Measurements from ENCODE around the gene PODN.

The PODN gene

GRCh38 chr1:53122201-53122885 lies 60.3 kb downstream of the PODN start:
- ATAC-seq, result no peak
- peaks cover 16% of the 10 kb centered on the region for H3K27me3 Mint-ChIP-seq
- DNase-seq, result no peak
- no peaks in the 10 kb centered on the region for H3K9me3 Mint-ChIP-seq
- H3K4me1 Mint-ChIP-seq, result peaks cover 11% of the 10 kb centered on the region
- no peak overlapping the region for H3K4me3 Mint-ChIP-seq
- no peak overlapping the region for H3K27ac Mint-ChIP-seq

- no peak for ATAC-seq
- H3K27me3 Mint-ChIP-seq, result peaks cover 16% of the 10 kb centered on the region
- no peak for DNase-seq
- H3K4me1 Mint-ChIP-seq, result peaks cover 11% of the 10 kb centered on the region
- no peak overlapping the region for H3K27ac Mint-ChIP-seq
- no peaks in the 10 kb centered on the region for H3K9me3 Mint-ChIP-seq
- no peak overlapping the region for H3K4me3 Mint-ChIP-seq
Observed at GRCh38 chr1:53122961-53123413, 61.0 kb downstream of the PODN start.

GRCh38 chr1:53123453-53124140 lies 61.6 kb downstream of the PODN start:
- Mint-ChIP-seq H3K27ac (no peak overlapping the region), H3K4me1 (peaks cover 11% of the 10 kb centered on the region), H3K4me3 (no peak overlapping the region), H3K27me3 (peaks cover 16% of the 10 kb centered on the region), H3K9me3 (no peaks in the 10 kb centered on the region)
- DNase-seq (no peak), ATAC-seq (no peak)

GRCh38 chr1:53125122-53125521 lies 63.1 kb downstream of the PODN start:
- DNase-seq, result no peak
- Mint-ChIP-seq H3K27me3 (peaks cover 16% of the 10 kb centered on the region), H3K4me3 (no peak overlapping the region), H3K4me1 (peaks cover 11% of the 10 kb centered on the region), H3K27ac (peak overlapping the region in 1 of 2 donors; percentile 74), H3K9me3 (no peaks in the 10 kb centered on the region)
- ATAC-seq, result no peak

- H3K4me3 Mint-ChIP-seq, result no peak overlapping the region
- H3K27ac Mint-ChIP-seq, result no peak overlapping the region
- ATAC-seq, result no peak
- H3K4me1 Mint-ChIP-seq, result peaks cover 11% of the 10 kb centered on the region
- H3K9me3 Mint-ChIP-seq, result no peaks in the 10 kb centered on the region
- peaks cover 10% of the 10 kb centered on the region for H3K27me3 Mint-ChIP-seq
- no peak for DNase-seq
Observed at GRCh38 chr1:53125623-53126360, 63.8 kb downstream of the PODN start.

- ATAC-seq (no peak), DNase-seq (no peak)
- no peaks in the 10 kb centered on the region for H3K9me3 Mint-ChIP-seq
- peaks cover 6% of the 10 kb centered on the region for H3K4me1 Mint-ChIP-seq
- H3K27me3 Mint-ChIP-seq, result peaks cover 3% of the 10 kb centered on the region
- no peak overlapping the region for H3K4me3 Mint-ChIP-seq
- H3K27ac Mint-ChIP-seq, result no peak overlapping the region
Observed at GRCh38 chr1:53126495-53126894, 64.5 kb downstream of the PODN start.

GRCh38 chr1:53127546-53127945 lies 65.5 kb downstream of the PODN start:
- peak; percentile 71 for ATAC-seq

GRCh38 chr1:53128401-53128800 lies 66.4 kb downstream of the PODN start:
- H3K27ac Mint-ChIP-seq, result no peak overlapping the region
- DNase-seq (no peak), ATAC-seq (no peak)
- H3K4me1 Mint-ChIP-seq, result no peaks in the 10 kb centered on the region
- no peaks in the 10 kb centered on the region for H3K9me3 Mint-ChIP-seq
- no peak overlapping the region for H3K4me3 Mint-ChIP-seq
- no peaks in the 10 kb centered on the region for H3K27me3 Mint-ChIP-seq

More at GRCh38 chr1:53127546-53127945, 65.5 kb downstream of the PODN start:
- DNase-seq, result no peak
- Mint-ChIP-seq H3K4me1 (no peaks in the 10 kb centered on the region), H3K9me3 (no peaks in the 10 kb centered on the region), H3K4me3 (no peak overlapping the region), H3K27me3 (no peaks in the 10 kb centered on the region), H3K27ac (no peak overlapping the region)

GRCh38 chr1:53129891-53130597 lies 68.0 kb downstream of the PODN start:
- no peak for ATAC-seq
- DNase-seq, result no peak

GRCh38 chr1:53130598-53130877 lies 68.5 kb downstream of the PODN start:
- H3K9me3 Mint-ChIP-seq, result no peaks in the 10 kb centered on the region
- H3K27me3 Mint-ChIP-seq, result no peaks in the 10 kb centered on the region
- H3K4me3 Mint-ChIP-seq, result no peak overlapping the region
- DNase-seq, result no peak
- no peak overlapping the region for H3K27ac Mint-ChIP-seq
- no peaks in the 10 kb centered on the region for H3K4me1 Mint-ChIP-seq
- ATAC-seq, result no peak

More at GRCh38 chr1:53129891-53130597, 68.0 kb downstream of the PODN start:
- H3K9me3 Mint-ChIP-seq, result no peaks in the 10 kb centered on the region
- H3K4me1 Mint-ChIP-seq, result no peaks in the 10 kb centered on the region
- H3K27me3 Mint-ChIP-seq, result no peaks in the 10 kb centered on the region
- no peak overlapping the region for H3K27ac Mint-ChIP-seq
- H3K4me3 Mint-ChIP-seq, result no peak overlapping the region

GRCh38 chr1:53130878-53131589 lies 69.0 kb downstream of the PODN start:
- Mint-ChIP-seq H3K4me1 (no peaks in the 10 kb centered on the region), H3K27ac (no peak overlapping the region), H3K4me3 (no peak overlapping the region), H3K9me3 (no peaks in the 10 kb centered on the region), H3K27me3 (no peaks in the 10 kb centered on the region)
- DNase-seq (no peak), ATAC-seq (no peak)

GRCh38 chr1:53131590-53131938 lies 69.6 kb downstream of the PODN start:
- H3K4me3 Mint-ChIP-seq, result no peak overlapping the region
- no peaks in the 10 kb centered on the region for H3K27me3 Mint-ChIP-seq
- no peaks in the 10 kb centered on the region for H3K9me3 Mint-ChIP-seq
- ATAC-seq (no peak), DNase-seq (no peak)
- no peak overlapping the region for H3K27ac Mint-ChIP-seq
- H3K4me1 Mint-ChIP-seq, result no peaks in the 10 kb centered on the region

- H3K4me1 Mint-ChIP-seq, result no peaks in the 10 kb centered on the region
- no peak overlapping the region for H3K4me3 Mint-ChIP-seq
- no peak for DNase-seq
- no peaks in the 10 kb centered on the region for H3K9me3 Mint-ChIP-seq
- peak overlapping the region in 1 of 2 donors; percentile 66 for H3K27ac Mint-ChIP-seq
- no peak for ATAC-seq
- H3K27me3 Mint-ChIP-seq, result no peaks in the 10 kb centered on the region
Observed at GRCh38 chr1:53132176-53132575, 70.2 kb downstream of the PODN start.

GRCh38 chr1:53133261-53134041 lies 71.4 kb downstream of the PODN start:
- DNase-seq (no peak), ATAC-seq (no peak)
- Mint-ChIP-seq H3K27ac (no peak overlapping the region), H3K9me3 (peaks cover 8 to 11% of the 10 kb centered on the region in 2 donors), H3K4me1 (no peaks in the 10 kb centered on the region), H3K27me3 (no peaks in the 10 kb centered on the region), H3K4me3 (no peak overlapping the region)
